GM12801 (cell line): ENCODE measurements around the gene ENAH.

Experiments
- CTCF ChIP-seq: IDR thresholded peaks from one replicate; pipeline ENCODE4 v1.5.1; 2011; ENCODE audit warnings: control low read depth; ENCODE audit not compliant: insufficient read length; ENCODE audit errors: extremely low read depth

The ENAH gene

GRCh38 chr1:225470211-225471108, 182.5 kb downstream of the ENAH start:
- TF ChIP-seq CTCF, result no peak

GRCh38 chr1:225469051-225469450, 183.9 kb downstream of the ENAH start:
- no peak for TF ChIP-seq CTCF

DNA sequence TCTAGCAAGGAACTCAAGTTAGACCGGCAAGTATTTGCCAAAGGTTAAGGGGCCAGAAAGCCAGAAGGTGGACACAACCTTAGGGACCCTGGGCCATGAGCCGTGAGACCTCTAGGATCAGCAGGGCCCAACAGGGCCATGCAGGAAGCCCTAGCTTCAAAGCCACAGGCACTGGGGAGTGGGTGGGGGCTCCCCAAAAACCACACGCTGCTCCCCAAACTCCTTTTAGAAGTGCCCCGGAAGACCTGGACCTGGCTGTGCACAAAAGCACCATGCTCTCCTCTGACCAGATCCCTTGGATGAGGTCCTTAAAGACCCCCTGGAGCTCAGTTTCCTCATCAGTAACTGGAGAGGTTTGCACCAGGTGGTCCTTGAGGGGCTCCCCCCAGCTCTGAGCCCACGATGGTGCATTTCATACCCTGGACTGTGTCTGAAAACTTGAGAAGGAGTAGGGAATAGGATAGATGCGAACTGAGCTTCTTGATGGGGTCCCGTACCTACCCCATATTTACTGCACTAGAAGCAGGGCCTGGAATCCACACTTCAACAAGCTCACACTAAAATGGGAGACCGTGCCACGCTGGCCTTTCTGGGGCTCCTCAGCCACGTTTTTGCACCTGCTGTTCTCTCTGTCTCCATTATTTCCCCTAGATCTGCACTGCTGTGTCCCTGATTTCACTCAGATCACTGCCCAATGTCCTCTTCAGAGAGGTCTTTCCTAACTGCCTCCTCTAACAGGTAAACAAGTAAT, 184.5 kb downstream of the ENAH start:
- TF ChIP-seq CTCF, result no peak

GRCh38 chr1:225467193-225468020, 185.5 kb downstream of the ENAH start:
- TF ChIP-seq CTCF, result no peak

DNA sequence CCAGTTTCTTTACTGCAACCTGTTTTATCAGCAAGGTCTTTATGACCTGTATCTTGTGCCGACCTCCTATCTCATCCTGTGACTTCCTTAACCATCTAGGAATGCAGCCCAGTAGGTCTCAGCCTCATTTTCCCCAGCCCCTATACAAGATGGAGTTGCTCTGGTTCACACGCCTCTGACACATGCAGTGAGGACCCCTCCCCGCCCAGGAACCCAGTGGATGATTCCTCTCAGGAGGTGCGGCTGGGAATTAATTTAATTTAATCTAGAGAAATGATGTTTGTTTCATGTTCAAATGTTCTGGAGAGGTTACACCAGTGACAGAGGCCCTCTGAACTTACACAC, 186.1 kb downstream of the ENAH start:
- TF ChIP-seq CTCF, result no peak

GRCh38 chr1:225465793-225466517, 187.0 kb downstream of the ENAH start:
- no peak for TF ChIP-seq CTCF
